Stimulated activated CD4-positive, alpha-beta T cell treated with anti-CD3 and anti-CD28 coated beads, Interleukin-1b, Interleukin-23, amount 100 ng/mL, for 1 hour (primary cell): ENCODE results near the gene TJP1.

Experiments
- DNase-seq, 2 donors: peaks; one replicate each; pipeline ENCODE4 v3.0.0-alpha.2; 2020; ENCODE audit warnings: low read depth in 2 of 2

TJP1 gene

DNA sequence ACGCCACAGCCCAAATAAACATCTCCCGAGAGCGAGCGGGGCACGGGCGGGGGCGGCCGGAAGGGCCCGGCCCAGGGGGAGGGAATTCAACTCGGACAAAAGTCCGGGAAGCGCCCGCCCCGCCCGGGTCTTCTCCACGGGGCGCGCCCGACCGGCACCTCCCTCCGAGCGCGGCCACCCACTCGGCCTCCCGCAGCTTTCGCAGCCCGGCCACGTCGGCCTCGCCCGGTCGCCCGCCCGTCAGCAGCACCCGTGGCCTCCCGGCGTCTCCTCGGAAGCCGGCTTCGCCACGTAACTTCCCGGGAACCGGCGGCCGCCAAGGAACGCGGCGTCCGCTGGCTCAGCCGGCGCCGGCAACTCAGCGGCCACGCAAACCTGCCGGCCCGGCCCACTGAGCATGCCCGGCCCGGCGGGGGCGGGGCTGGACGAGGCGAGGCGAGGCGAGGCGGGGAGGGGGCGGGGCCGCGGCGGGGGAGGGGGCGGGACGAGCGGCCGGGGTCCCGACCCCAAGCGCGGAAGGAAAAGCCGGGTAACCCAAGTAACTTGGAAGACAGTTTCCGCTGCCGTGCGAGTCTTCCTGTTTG is at the start of gene TJP1:
TJP1 (minus strand) TSS at position 369 of the 584 bp plus-strand sequence. CDS start 440 bp downstream, outside the sequence.
- no peak for DNase-seq

DNA sequence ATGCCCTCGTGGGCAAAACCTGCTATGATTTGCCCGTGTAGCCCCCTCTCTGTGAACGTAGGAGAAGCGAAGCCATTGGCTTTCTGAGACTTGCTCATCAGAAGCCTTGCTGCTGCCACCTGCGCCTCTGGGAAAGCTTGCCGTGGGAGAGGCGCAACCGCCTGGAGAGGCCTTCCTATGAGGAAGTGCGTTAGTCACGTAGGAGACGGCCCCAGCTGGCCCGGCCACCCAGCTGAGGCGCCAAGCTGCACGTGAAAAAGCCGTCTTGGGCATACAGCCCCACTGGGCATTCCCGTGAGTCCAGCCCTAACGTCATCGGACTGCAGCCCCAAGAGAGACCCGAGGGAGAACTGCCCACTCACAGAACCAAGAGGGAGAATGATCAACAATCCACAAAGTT is 49.1 kb upstream of the TJP1 start:
- DNase-seq, result no peak

DNA sequence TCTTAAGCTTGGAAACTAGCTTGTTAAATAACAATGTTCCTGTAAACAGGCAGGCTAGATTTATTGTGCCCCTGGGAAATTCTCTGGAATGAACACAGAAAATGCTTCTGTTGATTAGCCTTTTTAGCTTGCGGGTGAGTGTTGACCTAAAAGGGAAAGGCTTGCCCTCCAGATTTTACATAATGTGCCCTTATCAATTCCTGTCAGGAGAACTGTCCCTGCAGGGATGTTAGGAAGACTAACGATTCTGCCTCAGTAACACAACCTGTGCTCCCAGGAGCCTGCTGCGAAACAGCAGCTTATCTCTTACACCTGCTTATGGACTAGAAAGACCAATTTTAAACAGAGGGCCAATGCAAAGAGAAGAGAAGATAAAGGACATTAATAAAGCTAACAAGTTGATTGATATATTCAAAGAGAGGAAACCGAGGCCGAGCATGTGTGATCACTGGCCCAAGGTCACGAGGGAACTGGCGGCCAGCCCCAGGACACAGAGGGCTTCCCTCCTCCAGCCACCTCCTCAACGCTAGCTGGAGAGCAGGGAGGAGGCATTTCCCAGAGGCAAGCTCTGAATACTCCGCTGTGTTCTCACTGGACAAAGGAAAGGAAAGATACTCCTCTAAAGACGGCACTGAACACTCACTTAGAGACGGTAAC is 48.4 kb upstream of the TJP1 start:
- no peak for DNase-seq

DNA sequence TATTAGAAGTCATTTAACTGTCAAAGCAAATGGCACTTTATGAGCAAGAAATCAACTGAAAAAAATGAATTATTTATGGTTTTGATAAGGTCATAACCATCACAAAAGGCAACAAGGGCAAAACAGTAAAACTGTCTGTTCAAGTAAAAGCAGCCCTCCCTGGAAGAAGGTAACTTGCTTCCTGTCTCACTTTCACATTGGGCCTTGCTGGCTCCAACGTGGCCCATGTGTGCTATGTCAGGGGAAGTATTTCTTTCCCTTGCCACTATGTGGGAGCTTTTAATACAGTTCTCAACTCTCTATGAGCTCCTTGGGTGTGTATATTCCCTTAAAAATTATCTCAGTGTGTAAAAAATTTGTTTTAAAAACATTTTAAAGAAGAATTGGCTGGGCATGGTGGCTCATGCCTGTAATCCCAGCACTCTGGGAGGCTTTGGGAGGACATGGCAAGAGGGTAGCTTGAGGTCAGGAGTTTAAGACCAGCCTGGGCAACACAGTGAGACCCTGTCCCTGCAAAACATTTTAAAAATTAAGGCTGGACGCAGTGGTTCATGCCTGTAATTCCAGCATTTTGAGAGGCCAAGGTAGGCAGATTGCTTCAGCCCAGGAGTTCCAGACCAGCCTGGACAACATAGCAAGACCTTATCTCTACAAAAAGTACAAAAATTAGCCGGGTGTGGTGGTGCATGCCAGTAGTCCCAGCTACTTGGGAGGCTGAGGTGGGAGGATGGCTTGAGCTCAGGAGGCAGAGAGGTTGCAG is 45.2 kb upstream of the TJP1 start:
- DNase-seq, result no peak

DNA sequence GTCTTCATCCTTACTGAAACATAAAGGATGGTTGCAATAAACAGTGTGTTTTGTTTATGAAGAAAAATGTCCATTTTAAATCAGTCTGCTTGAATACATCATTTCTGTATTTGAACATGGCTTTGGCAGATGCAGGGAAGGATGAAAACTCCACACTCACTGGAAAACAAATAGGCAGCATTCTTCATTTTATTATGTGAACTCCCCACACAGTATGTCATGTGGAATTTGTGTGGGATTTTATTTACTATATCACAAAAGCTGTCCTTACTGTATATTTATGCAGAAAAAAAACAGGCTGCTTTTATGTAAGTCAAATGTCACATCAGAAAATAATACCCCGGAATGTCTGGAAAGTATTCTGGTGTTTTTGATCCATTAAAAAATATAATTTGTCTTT is 44.1 kb upstream of the TJP1 start:
- DNase-seq, result no peak

DNA sequence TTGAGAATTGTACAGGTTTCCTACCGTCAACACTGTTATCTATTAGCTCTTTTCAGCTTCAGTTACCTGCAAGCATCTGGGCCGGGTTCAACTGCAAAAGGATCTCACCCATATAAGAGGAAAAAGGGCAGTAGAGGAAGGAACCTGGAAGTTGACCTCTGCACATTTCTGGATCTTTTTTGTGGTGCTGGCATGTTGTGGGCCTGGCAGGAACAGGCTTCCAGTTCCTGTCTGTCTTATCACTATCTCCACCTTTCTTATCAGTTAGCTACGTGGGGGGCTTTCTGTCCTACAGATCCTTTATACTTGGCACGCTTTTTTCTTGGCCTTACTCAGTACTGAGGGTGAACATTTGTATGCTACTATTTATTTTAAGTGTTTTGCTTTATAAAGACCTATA is 42.2 kb upstream of the TJP1 start:
- DNase-seq, result no peak

DNA sequence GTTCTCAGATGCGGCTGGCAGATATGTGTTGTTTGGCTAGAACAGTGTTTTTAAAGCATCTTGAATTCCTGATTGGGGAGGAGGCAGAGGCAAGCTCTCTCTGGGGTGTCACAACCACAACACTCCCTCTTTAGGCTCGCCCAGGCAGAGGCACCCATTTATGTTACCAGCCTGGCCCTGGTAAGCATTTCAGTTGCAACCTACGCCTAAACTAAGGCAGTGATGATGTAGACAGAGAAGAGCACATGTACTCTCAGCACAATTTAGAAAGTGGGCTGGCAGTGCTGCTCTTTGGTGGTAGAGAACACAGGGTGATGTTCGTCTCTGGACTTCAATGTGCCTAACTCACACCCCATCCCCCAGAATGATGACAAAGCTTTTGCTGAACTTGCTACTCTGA is 41.2 kb upstream of the TJP1 start:
- DNase-seq, result no peak

DNA sequence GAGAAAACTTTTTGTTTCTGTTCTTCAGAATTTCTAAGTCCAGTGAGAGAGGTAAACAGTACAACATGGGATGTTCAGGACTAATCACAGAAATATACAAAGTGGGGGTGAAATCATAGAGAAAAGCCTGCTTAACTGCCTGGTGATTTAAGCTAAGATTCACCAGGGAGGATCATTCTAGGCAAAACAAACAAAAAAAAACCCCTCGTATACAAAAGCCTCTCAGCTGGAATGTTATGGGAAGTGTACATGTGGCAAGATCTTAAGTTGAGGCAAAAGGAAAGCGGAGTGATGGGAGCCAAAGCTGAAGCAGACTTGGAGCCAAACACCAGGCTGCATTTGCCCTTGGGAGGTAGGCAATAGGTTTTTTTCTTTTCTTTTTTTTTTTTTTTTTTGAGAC is 40.0 kb upstream of the TJP1 start:
- no peak for DNase-seq

DNA sequence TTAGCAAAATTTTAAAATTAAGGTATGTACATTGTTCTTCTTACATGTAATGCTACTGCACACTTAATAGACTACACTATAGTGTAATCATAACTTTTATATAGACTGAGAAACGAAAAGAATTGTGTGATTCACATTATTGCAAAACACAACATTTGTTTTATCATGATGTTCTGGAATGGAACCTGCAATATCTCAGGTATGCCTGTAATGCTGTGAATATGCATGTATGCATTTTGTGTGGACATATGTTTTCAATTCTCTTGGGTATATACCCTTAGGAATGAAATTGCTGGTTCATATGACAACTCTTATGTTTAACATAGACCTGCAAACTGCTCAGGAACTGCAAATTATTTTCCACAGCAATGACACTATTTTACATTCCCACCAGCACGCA is 38.6 kb upstream of the TJP1 start:
- no peak for DNase-seq

DNA sequence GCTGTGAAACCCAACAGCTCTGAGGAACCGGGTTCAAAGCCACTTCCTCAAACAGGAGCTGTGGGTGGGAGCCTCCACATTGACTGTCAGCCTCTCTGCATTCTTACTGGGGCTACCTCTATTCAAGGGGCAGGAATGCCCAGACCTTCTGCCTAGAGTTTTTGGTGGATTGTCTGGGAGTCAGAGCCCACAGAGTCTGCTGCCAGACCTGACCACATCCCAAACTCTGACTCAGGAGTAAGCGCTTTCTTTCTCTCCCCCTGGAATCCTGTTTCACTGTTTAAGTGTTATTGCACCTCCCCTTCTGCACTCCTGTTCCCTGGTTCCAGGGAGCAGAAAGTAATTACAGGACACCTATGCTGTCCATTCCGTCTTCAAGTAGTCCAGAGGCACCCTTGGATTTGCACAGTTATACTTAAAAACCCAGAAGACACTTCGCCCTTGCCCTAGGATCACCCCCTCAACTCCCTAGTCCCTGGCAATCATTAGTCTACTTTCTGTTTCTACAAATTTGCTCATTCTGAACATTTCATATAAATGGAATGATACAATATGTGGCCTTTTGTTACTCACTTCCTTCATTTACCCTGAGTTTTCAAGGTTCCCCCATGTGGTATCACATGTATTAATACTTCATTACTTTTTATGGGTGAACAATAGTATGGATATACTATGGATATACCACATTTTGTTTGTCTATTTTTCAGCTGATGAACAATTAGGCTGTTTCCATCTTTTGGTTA is 37.9 kb upstream of the TJP1 start:
- DNase-seq, result no peak

DNA sequence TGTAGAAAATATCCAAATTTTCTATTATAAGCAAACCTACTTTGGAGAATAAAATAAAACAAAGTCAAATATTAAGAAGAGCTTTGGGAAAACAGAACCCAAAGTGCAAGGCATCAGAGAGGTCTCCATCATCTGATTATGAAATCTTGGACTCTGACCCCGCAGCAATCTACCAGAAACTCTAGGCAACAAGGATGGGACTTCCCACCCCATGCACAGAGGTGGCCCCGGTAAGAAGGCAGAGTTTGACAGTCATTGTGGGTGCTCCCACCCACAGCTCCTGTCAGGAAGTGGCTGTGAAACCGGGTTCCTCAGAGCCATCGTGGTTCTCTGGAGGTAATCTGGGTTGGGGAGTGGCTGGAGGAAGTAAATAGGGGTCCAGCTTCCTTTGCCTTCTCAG is 37.0 kb upstream of the TJP1 start:
- DNase-seq, result no peak

DNA sequence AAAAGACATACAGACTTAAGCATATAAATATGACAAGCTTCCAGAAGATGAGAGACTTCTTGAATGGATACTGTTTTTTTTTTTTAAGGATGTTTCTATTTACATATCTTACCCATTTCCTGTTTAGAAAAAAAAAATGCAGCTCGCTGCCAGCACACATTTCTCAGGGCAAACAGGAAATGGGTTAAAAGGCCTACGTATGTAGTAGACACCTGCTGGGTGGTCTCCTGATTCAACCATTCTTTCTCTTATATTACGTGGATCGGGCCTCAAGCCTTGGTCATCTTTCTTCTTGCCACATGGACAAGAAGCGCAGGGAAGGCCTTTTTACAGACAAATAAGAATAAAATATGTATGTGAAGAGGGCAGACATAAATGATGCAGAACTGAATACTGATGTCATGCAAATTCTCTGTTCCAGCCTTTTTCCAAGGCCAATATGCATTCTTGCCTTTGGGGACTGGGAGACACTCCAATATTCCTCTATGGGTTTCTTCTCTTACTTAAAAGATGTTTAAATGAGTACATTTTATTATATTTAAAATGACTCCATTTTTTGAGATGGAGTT is 35.0 kb upstream of the TJP1 start:
- DNase-seq, result no peak

DNA sequence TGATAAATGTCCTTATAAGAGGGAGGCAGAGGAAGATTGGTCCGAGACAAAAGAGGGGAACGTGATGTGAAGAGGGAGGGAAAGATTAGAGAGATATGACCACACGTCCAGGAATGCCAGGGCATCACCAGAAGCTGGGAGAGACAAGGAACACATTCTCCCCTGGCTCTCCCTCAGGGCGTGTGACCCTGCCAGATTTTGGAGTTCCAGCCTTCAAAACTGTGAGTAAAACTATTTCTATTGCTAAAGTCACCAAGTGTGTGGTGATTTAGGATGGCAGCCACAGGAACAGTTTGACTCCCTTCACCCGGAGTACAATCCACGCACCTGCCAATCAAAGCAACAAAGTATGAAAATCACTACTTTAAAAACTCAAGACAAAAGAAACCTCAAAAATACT is 32.1 kb upstream of the TJP1 start:
- DNase-seq, result no peak

DNA sequence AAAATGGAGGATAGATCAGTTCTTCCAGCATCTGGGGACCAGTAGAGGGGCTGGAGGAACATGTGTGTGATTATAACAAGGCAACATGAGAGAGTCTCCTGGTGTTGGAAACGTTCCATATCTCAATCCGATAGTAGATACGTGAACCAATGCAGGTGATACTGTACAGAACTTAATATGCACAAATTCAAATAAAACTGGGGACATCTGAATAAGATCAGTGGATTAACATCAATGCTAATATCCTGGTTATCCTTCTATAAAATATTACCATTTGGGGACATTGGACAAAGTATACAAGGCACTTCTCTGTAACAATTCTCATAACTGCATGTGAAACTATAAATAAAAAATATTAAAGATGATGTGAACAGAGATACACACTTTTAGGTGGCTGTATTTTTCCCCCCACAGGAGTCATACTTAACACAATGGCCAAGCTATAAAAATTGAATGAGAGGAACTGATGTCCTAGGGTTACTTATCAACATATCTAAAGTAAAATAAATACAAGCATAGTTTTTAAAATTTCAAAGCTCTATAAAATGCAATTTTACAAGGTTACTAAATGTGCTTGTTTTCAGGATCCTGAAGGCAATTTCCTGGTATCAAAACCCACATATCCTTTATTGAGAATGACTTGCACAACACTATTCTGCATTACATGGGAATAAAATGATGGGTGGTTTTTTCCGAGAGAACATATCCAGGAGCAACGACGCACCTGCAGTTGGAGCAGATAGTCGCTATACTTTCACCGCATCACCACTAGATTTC is 31.1 kb upstream of the TJP1 start:
- DNase-seq, result no peak

DNA sequence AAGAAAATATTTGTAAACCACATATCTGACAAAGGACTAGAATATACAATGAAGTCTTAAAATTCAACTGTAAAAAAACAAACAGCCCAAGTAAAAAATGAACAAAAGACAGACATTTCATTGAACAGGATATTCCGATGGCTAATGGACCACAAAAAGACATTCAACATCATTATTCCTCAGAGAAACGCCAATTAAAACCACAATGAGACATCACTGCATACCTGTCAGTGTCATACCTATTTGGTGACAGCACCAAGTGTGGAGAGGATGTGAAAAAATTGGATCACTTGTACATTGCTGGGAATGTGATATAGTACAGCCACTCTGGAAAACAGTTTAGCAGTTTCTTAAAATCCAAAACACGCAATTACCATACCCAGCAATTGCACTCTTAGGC is 29.9 kb upstream of the TJP1 start:
- DNase-seq, result no peak

DNA sequence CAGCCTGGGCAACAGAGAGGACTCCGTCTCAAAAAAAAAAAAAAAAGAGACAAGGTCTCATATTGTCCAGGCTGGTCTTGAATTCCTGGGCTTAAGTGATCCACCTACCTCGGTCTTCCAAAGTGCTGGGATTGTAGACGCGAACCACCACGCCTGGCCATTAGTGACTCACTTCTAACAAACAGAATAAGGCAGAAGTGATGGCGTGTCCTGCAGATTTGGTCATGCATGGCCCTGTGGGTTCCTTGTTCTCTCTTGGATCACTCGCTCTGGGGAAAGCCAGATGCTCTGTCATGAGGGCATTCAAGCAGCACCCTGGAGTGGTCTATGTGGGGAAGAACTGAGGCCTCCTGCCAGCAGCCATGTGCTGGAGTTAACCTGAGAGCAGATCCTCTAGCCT is 27.4 kb upstream of the TJP1 start:
- no peak for DNase-seq

DNA sequence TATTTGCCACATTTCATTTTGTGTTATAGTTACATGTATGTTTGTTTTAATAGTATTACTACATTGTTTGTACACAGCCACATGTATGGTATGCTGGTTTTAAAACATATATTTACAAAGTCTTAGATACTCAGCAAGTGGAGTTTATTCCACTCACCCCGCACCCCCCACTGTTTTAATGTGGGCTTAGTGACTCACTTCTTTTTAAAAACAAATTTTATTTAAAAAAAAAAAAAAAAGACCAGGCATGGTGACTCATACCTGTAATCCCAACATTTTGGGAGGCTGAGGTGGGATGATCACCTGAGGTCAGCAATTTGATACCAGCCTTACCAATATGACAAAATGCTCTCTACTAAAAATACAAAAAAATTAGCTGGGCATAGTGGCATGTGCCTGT is 26.9 kb upstream of the TJP1 start:
- DNase-seq, result no peak

DNA sequence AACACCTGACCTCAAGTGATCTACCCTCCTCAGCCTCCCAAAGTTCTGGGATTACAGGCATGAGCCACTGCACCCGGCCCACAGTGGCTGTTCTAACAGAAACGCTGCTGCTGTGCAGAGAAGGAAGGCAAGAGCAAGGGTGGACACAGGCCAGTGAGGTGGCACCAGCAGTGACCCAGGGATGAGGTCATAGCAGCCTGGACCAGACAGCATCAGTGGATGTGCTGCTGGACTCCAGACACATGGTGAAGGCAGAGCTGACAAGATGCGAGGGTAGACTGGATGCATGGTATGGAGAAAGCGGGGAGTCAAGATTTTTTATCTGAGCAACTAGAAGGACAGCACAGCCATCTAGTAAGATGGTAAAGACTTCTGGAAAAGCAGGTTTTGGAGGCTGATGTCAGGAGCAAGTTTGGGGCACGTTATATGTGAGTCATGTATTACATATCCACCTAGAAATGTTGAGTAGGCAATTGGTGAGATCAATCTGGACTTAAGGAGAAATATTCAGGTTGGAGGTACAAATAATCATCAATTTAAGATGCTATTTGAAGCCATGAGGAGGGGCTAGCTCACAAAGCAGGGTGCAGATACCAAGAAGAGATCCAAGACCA is 22.1 kb upstream of the TJP1 start:
- DNase-seq, result no peak

DNA sequence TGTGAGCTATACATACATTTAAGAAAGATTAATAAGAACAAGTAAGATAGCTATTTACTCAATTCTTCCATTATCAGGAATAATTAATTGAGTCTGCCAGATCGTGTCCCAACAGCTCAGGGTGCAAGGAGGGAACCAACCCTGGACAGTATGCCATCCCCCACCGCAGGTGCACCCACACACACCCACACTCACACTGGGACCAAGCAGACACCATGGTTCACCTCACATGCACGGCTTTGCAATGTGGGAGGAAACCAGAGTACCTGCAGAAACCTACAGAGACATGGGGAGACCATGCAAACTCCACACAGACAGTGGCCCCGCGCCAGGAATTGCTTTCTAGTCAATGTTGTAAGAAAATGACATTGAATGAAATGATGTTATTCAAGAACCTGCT is 20.0 kb upstream of the TJP1 start:
- DNase-seq, result no peak

DNA sequence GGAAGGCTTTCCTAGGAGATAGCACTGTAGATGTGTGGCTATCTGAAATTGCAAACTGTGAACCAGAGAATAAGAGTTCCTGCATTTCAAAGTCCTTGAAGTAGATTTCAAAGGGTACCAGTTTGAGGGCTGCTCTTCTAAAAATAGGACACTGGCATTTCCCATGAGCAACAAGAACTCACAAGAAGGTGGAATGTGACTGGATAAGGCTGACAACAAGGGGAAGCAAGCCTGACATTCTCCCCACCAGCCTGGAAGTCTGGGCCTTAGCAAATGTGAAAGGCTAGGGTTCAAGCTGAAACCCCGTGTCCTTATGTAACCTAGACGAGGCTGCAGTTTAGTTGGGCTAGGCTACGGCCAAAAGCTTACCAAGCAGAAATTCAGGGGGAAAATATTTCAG is 18.7 kb upstream of the TJP1 start:
- no peak for DNase-seq

DNA sequence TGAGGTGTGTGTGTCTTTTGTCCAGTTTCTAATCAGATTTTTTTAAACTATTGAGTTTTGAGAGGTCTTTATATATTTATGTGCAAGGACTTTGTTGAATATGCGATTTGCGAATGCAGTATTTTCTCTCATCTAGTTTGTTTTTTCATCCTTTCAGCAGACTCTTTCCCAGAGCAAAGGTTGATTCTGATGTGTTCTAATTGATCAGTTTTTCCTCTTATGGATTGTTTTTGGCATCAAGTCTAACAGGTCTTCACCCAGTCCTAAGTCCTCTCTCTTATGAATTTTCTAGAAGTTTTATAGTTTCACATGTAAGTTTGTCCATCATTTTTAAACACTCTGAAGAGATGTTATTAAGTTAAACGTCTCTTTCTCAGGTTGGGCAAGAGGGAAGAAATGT is 17.8 kb upstream of the TJP1 start:
- DNase-seq, result no peak
